HG02642 (cell line): ENCODE measurements around the gene ANKS1A.
A peak's percentile ranks its signal among the peaks of the same experiment; 100 is the strongest.
"Not testable (repeated sequence)": the region's sequence is repeated elsewhere in the genome, so short reads cannot be mapped to it uniquely, and the experiment has no call there.

Experiments used
- ATAC-seq: cut with Tn5 transposase; IDR thresholded peaks from one replicate; pipeline ENCODE4 v1.9.1; 2021; ENCODE audit warnings: mild to moderate bottlenecking; ENCODE audit not compliant: unreplicated experiment, poor library complexity

Gene ANKS1A

DNA sequence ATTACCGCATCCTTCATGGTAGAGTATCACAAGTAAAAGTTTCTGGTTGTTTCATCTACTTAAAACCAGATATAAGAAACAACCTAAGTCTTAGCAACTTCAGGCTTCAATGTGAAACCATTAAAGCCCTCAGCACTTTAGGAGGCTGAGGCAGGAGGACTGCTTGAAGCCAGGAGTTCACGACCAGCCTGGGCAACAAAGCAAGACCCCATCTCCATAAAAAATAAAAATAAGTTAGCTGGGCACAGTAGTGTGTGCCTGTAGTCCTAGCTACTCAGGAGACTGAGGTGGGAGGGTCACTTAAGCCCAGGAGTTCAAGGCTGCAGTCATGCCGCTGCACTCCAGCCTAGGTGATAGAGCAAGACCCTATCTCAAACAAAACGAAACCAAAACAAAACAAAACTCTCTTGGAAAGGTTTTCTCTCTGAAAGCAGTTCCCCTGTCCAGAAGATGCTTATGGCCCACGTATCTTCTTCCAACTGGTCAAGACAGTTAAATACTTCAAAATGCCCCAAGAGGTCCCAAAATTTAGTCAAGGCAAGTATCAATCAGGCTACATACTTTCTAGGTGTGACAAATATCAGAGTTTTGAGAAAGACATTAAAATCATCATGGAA lies 11.1 kb upstream of the ANKS1A start:
- no peak for ATAC-seq

DNA sequence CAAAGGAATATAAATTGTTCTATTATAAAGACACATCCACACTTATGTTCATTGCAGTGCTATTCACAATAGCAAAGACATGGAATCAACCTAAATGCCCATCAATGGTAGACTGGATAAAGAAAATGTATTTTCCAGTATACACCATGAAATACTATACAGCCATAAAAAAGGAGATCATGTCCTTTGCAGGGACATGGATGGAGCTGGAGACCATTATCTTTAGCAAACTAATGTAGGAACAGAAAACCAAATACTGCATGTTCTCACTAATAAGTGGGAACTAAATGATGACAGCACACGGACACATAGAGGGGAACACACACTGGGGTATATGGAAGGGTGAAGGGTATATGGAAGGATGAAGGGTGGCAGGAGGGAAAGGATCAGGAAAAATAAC lies 5.0 kb upstream of the ANKS1A start:
- not testable (repeated sequence) for ATAC-seq

DNA sequence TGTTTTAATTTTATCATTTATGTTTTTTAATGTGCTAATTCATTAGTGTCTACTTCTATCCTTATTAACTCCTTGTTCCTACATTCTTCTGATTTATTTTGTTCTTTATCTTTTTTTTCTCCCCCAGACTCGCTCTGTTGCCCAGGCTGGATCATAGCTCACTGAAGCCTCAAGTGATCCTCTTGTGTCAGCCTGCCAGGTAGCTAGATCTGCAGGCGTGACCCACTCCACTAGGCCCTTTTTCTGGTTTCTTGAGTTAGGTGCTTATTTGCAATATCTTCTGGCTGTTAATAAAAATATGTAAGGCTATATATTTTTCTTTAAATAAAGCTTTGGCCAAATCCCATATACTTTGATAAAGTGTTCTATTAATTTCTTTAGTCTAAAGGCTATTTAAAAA lies 4.1 kb upstream of the ANKS1A start:
- ATAC-seq = no peak

DNA sequence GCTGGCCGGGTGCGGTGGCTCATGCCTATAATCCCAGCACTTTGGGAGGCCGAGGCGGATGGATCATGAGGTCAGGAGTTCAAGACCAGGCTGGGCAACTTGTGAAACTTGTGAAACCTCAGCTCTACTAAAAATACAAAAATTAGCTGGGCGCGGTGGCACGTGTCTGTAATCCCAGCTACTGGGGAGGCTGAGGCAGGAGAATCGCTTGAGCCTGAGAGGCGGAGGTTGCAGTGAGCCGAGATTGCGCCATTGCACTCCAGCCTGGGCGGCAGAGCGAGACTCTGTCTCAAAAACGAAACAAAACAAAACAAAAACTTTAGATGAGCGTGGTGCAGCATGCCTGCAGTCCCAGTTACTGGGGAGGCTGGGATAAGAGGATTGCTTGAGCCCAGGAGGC lies 3.2 kb upstream of the ANKS1A start:
- not testable (repeated sequence) for ATAC-seq

DNA sequence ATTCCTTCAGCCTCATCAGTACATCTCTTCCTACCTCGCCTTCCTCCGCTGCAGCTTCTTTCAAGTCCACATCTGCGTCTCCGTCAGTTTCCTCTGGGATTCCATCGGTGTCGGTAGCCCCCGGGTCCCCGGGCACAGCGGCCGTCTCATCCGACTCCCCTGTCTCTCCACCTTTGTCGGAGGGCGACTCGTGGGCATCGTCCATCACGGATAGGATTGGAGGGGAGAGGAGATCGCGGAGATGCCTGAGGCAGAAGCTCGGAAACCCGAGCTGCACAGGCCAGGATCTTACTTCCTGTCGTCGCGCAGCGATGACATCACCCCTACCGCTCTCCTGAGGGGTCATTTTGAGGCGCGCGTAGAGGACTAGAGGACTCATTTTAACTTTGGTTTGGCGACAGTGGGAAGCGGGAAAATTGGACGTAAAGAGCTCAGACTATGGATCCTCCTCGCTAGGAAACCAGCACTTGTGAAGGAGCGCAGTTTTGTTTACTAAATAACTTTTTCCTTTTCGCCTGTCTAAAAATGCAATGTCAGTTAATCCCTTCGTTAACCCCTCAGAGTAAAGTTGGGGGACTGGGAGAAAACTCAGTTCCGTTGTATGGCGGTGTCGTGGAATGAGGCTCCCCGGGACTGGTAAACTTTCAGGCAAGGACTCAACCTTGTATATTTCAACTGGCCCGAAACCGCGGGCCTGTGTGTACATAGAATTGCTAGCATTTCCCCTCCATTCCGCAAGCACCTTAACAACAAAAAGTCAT lies 1.1 kb upstream of the ANKS1A start, which contains the start of gene TAF11:
Gene TAF11 (minus strand): TSS at position 290 of the 761 bp plus-strand sequence. CDS start 85 bp downstream, at position 205.
- ATAC-seq = peak; percentile 82

DNA sequence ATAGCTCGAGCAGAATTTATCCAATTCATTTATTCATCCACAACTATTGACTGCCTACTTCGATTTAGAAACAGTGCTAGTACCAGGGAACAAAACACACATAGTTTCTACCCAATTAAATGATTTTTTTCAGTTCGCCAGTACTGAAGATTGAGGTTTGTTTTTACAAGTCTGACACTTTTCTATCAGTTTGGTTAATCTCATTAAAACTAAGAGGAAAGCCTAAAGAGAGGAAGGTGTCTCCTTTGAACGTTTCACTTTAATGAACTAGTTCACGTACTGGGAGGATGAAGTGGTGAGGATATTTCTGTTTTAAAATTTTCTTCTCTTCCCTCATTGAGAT lies 570 bp upstream of the ANKS1A start:
- no peak for ATAC-seq

DNA sequence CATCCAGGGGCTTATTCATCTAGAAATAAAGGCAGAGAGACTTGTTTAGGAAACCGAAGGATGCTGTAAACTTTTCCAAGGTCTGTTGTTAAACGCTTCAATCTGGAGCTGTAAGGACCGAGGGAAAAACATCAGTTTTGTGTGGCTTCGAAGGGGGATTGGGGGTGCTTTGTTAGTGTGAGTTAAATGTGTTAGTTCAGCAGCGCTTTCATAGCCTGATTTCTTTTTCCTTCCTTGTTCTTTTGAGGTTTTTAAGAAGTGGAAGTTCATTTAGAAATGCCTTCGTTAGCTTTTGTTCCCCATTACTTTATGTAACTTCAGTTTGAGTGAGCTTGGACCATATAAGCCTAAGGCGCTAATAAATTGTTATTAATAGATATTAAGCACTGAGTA lies 1.5 kb downstream of the ANKS1A start:
- no peak for ATAC-seq

DNA sequence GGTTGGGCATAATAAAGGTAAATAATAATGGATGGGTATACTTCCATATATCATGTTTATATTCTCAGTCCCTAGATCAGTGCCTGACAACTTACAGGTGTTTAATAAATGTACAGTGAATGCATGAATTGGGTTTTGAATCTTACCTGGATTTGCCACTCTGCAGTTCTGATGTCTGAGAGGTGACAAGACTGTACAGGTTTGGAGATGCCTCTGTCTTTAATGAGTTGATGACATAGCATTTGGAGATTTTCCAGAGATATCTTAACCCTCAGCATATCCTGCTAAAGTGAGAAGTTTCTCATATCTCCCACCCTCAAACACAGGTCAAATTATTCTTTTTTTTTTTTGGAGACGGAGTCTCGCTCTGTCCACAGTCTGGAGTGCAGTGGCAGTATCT lies 2.2 kb downstream of the ANKS1A start:
- ATAC-seq = no peak

DNA sequence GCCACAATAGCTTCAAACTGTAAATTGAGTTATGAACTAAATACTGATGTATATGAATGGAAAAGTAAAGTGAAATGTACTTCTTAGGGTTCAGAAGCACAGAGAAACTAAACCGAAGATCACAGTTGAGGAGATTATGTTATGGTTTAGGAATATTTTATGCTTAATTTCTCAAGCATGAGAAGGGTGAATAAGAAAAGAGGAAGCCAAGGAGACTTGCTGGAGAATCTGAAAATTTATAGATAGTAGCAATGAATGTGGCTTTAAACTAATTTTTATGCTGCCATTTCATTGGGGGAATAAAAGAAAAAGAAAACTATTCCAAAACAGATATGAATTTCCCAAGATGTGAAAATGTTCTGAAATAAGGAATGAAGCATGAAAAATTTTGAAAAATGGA lies 5.6 kb downstream of the ANKS1A start:
- no peak for ATAC-seq

DNA sequence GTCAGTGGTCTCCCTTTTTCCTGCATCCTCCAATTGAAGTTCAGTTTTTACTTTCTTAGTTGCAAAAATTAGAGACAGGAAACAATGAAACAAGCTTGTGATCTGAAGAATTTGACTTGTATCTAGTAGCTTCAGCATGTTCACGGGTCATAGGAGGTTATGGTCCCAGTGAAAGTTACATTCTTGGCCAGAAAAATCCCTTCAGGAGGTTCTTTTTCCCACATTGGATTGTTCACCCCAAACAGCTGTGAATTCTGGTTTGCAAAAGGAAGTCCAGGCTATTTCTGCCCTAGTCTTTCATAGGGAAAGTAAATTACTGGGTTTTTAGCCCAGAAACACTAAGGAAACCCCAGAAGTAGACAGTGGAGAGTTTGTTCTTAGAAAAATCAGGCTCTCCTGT lies 8.1 kb downstream of the ANKS1A start:
- no peak for ATAC-seq

DNA sequence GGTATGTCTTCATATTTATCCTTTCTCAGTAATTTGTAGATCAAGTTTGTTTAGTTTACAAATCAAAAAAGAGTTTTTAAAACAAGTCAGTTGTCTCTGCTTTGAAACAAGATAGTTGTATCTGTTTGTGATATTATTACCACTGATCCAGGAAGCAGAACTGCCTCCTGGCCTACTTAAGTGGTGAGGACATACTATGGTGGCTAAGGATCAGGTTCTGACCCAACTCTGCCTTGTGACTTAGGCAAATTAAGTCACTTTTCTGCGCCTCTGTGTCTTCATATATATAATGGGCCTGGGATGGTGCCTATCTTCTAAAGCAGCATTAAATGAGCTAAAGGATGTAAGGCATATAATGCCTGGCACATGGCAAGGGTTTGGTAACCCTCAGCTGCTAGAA lies 8.7 kb downstream of the ANKS1A start:
- no peak for ATAC-seq

DNA sequence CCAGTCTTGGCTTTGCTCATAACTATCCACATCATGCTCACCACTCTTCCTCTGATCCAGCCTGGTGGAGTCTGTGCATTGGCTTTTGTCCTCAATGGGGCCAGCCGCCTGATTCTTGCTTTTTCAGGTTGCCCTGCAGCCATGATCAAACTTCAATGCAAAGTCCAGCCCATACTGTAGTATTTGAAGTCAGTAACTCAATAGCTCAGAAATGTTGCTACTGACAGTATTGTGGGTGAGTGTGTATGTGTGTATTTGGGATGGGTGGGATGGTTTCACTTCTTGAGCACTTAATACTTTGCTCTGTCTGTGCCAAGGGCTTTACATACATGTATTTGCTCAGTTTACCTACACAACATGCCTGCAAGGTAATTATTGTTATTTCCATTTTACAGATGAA lies 10.7 kb downstream of the ANKS1A start:
- ATAC-seq = not testable (repeated sequence)

DNA sequence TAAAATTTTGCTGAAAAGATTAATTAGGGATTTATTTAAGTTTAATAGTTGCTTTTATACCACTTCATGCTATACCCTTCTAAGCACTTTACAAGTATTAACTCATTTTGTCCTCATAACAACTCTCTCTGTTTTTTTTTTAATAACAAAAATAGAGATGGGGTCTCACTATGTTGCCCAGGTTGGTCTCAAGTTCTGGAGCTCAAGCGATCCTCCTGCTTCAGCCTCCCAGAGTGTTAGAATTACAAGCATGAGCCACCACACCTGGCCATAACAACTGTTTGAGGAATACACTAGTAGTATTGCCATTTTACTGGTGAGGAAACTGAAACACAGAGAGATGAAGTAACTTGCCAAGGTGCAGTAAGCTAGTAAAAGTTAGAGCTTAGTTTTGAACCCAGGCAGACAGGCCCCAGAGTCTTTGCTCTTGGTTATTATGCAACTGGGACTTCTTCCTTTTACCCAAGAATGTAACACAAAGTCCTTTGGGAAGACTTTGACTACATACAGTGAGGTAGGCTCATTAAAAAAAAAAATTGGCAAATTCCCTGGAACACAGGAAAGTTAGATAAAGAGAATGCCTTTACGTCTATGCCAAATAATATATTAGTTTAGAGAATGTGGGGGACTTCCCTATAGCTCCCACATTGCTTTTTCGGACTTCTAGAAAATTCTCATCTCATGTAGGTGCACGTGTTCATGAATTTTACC lies 11.4 kb downstream of the ANKS1A start:
- no peak for ATAC-seq

DNA sequence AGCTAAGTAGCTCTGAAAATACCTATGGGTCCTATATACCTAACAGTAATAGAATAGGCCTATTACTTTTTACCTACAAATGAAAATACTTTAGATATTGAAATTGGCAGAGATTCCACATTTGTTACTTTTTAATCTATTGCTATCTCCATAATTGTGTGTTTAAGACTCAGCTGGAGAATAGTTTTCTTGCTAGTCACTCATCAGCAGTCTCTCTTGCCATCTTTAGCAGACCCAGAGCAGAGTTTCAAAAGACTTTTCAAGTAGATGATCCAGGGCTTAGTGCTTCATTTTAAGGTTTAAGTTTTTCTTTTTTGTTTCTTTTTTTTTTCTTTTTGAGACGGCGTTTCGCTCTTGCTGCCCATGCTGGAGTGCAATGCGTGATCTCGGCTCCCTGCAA lies 12.9 kb downstream of the ANKS1A start:
- no peak for ATAC-seq

DNA sequence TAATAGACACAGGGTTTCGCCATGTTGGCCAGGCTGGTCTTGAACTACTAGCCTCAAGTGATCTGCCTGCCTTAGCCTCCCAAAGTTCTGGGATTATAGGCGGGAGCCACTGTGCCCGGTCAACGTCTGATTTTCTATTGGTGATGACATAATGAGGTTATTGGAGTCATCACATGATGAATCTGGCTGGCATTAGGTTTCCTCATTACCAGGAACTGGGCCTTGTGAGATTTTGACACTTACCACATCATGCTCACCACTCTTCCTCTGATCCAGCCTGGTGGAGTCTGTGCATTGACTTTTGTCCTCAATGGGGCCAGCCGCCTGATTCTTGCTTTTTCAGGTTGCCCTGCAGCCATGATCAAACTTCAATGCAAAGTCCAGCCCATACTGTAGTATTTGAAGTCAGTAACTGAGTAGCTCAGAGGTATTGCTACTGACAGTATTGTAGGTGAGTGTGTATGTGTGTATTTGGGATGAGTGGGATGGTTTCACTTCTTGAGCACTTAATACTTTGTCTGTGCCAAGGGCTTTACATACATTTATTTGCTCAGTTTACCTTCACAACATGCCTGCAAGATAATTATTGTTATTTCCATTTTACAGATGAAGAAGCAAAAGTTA lies 16.0 kb downstream of the ANKS1A start:
- no peak for ATAC-seq

DNA sequence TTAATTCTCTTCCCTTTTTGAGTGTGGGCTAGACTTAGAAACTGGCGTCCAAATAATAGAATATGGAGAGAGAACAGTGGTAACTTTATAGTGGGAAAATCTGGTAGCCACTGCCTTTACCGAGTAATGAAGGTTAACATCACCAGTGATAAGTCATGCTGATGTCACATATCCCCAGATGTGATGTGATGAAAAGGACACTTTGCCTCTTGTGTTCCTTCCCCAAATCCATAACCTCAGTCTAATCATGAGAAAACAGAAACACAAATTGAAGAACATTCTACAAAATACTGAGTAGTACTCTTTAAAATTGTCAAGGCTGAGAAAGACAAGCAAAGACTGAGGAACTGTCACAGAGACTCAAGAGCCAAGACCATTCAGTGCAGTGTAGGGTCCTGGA lies 17.8 kb downstream of the ANKS1A start:
- ATAC-seq = no peak

DNA sequence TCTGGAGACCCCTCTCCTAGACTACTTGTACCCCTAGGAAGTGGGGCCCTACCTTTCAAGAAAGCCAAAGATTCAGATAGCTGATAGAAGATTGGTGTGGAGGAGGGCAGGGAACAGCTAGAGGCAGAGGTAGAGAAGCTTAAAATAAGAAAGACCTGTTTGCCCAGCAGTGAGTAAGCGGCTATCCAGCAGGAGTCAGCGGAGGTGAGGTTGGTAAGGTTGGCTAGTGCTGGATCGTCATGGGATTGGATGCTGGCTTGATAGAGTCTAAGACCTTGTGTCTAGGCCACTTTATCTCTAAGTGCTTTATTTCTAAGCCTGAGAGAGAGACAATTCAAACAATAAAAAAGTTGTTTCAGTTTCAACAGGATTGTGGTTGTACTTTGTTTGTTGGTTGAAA lies 19.1 kb downstream of the ANKS1A start:
- ATAC-seq = no peak

DNA sequence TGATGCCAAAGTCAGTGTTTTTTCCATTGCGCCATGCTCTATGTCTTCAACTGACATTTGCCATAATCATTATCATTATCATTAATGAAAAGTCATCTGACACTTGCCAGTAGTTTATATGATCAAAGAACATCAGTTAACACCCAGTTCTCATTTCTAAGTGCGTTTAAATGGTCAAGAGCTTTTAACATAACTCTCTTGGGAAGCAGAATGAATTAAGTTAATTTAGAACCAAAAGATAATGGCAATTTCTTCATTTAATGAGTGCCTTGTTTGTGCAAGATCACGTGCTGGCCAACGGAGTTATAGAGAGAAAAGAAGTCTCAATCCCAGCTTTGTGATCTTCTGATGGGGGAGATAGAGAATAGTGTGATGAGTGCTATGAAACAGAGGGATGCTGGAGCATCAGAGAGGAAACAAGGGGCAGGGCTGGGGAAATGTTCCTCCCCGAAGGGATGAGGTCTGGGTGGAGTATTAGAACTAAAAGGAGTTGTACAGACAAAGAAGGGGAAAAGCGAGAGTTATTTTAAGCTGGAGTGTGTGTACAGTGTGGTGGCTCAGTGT lies 20.3 kb downstream of the ANKS1A start:
- ATAC-seq = no peak

DNA sequence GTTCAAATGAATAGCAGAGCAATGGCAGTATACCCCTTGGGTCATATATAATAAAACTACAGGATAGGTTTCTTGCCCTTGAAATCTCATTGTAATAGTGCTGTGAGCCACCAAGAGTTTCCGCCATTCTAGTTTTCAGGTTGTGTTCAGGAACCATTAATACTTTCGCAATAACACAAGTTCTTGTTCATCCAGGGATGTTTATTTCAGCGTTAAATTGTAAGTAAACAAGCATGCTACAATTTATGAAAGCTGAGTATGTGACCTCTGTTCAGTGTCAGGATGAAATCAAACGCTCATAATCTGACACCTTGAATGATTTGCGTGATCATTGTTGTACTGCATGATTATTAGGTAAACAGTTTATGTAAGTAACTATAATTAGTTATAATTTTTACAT lies 22.8 kb downstream of the ANKS1A start:
- ATAC-seq = no peak

DNA sequence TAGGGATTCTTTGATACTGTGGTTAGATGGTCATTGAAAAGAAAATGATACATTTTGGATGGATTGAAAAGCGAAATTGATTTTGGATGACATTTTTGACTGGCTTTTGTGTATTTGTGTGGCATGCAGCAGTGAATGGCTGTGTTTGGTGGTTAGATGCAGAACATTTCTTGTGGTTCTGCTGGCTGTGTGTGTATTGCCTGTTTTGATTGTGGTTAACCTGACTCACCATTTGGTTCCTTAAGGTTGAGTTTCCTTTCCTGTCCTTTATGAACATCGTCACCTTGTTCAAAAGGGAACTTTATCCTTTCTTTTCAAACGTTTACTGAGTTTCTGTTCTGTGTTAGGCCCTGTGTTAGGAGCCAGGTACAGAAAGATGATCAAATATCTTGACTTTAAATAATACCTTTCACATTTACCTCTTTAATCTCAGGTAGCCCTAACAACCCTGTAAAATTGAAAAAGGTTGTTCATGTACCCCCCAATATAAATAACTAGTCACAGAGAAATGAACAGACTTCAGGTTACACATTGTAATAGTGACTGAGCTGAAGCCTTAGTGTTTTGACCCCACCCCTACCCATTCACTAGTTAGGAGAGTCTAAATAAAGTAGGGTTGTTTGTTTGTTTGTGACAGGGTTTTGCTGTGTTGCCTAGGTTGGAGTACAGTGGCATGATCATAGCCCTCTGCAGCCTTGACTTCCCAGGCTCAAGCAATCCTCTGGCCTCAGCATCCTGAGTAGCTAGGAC lies 23.8 kb downstream of the ANKS1A start:
- no peak for ATAC-seq
